IMR-90 (cell line): ENCODE data around the gene MEGF8. TPM values are rescaled to one million over a fixed set of nuclear protein-coding genes. Genes with fewer than 3 reads are reported as not detected.

Experiments
- ATAC-seq: fragments of 200-7000 bp; cut with Tn5 transposase; 2 replicates; pipeline ENCODE4 v1.9.1; 2020; ENCODE audit warnings: low read depth, mild to moderate bottlenecking, moderate library complexity
- BruUV-seq: library from RNA; stranded (reverse); fragments of 400-500 nt; replicated peaks from 2 replicates; lab custom pipeline; 2021; lab: Mats Ljungman, UMichigan
- CTCF ChIA-PET: fragments of 300-600 bp; formaldehyde crosslinking; extraction: SDS; loops from one replicate; lab custom pipeline; 2021; ENCODE audit warnings: antibody characterized with exemption; lab: Yijun Ruan, JAX
- POLR2A ChIA-PET: fragments of 300-600 bp; sonication (Branson Sonifier 250); formaldehyde crosslinking; loops from one replicate; lab custom pipeline; 2022; ENCODE audit warnings: antibody characterized with exemption; ENCODE audit not compliant: unreplicated experiment; lab: Charles Lee
- DNase-seq: peaks from one replicate; pipeline ENCODE4 v3.0.0; 2013
- H2AFZ ChIP-seq: replicated peaks from 2 replicates; pipeline ENCODE3; 2013; ENCODE audit warnings: low read length, mild to moderate bottlenecking; ENCODE audit not compliant: poor library complexity
- H2AK5ac ChIP-seq: 2 replicates; pipeline ENCODE4 v1.6.1; 2013; ENCODE audit warnings: low read depth, low read length, inconsistent platforms
- H2AK9ac ChIP-seq: replicated peaks from 2 replicates; pipeline ENCODE3; 2013; ENCODE audit warnings: mild to moderate bottlenecking, low read depth, low read length, moderate library complexity; ENCODE audit not compliant: poor library complexity
- H2BK120ac ChIP-seq: 2 replicates; pipeline ENCODE4 v1.6.1; 2013; ENCODE audit warnings: low read depth, low read length, inconsistent platforms
- H2BK15ac ChIP-seq: 3 replicates; pipeline ENCODE4 v1.6.1; 2013; ENCODE audit warnings: low read depth, low read length, inconsistent platforms
- H2BK20ac ChIP-seq: 2 replicates; pipeline ENCODE4 v1.6.1; 2013; ENCODE audit warnings: low read depth, mild to moderate bottlenecking, inconsistent platforms, low read length, moderate library complexity
- H2BK5ac ChIP-seq: 2 replicates; pipeline ENCODE4 v1.6.1; 2013; ENCODE audit warnings: mild to moderate bottlenecking, low read depth, low read length, inconsistent platforms; ENCODE audit not compliant: poor library complexity, severe bottlenecking
- H3K14ac ChIP-seq: replicated peaks from 2 replicates; pipeline ENCODE4 v1.6.1; 2013; ENCODE audit warnings: low read depth, low read length, inconsistent platforms
- H3K18ac ChIP-seq: 2 replicates; pipeline ENCODE4 v1.6.1; 2013; ENCODE audit warnings: low read depth, low read length, control low read depth
- H3K23ac ChIP-seq: 2 replicates; pipeline ENCODE4 v1.6.1; 2013; ENCODE audit warnings: low read depth, low read length, inconsistent platforms
- H3K27ac ChIP-seq: 2 replicates; pipeline ENCODE4 v1.5.1; 2013; ENCODE audit warnings: mild to moderate bottlenecking, control low read depth, low read length; ENCODE audit not compliant: insufficient read depth
- H3K27me3 ChIP-seq: 2 replicates; pipeline ENCODE4 v1.6.1; 2013; ENCODE audit warnings: low read length; ENCODE audit not compliant: control insufficient read depth, insufficient read depth
- H3K36me3 ChIP-seq: 2 replicates; pipeline ENCODE4 v1.6.1; 2013; ENCODE audit warnings: low read length, mixed read lengths; ENCODE audit not compliant: control insufficient read depth, insufficient read depth
- H3K4ac ChIP-seq: 2 replicates; pipeline ENCODE4 v1.6.1; 2013; ENCODE audit warnings: low read depth, low read length, inconsistent platforms
- H3K4me1 ChIP-seq: 2 replicates; pipeline ENCODE4 v1.6.1; 2013; ENCODE audit warnings: low read length, mixed read lengths; ENCODE audit not compliant: control insufficient read depth, insufficient read depth
- H3K4me2 ChIP-seq: 2 replicates; pipeline ENCODE4 v1.6.1; 2013; ENCODE audit warnings: low read depth, mild to moderate bottlenecking, control low read depth, low read length, moderate library complexity
- H3K4me3 ChIP-seq: 2 replicates; pipeline ENCODE4 v1.5.1; 2013; ENCODE audit warnings: low read depth, mild to moderate bottlenecking, control low read depth, low read length, moderate library complexity; ENCODE audit not compliant: insufficient read depth
- H3K56ac ChIP-seq: 2 replicates; pipeline ENCODE4 v1.6.1; 2013; ENCODE audit warnings: low read length, inconsistent platforms; ENCODE audit not compliant: insufficient read depth; ENCODE audit errors: extremely low read depth
- H3K79me1 ChIP-seq, 2 experiments: 2 replicates each; pipeline ENCODE4 v1.6.1; 2013; ENCODE audit warnings: low read length in 2 of 2, inconsistent platforms in 1 of 2, low read depth in 1 of 2
- H3K9ac ChIP-seq: 2 replicates; pipeline ENCODE4 v1.6.1; 2013; ENCODE audit warnings: low read depth, low read length, control low read depth
- H3K9me1 ChIP-seq: 2 replicates; pipeline ENCODE4 v1.6.1; 2013; ENCODE audit warnings: low read length, inconsistent platforms; ENCODE audit not compliant: insufficient read depth
- H3K9me3 ChIP-seq: 2 replicates; pipeline ENCODE4 v1.6.1; 2013; ENCODE audit warnings: low read length; ENCODE audit not compliant: control insufficient read depth, insufficient read depth
- H4K20me1 ChIP-seq: 2 replicates; pipeline ENCODE4 v1.6.1; 2013; ENCODE audit warnings: low read length, inconsistent platforms; ENCODE audit not compliant: insufficient read depth
- H4K5ac ChIP-seq: 2 replicates; pipeline ENCODE4 v1.6.1; 2013; ENCODE audit warnings: mild to moderate bottlenecking, low read depth, low read length, control low read depth
- H4K8ac ChIP-seq, 2 experiments: 2 replicates each; pipeline ENCODE4 v1.6.1; 2013; ENCODE audit warnings: low read depth in 2 of 2, low read length in 2 of 2, control low read depth in 1 of 2, inconsistent platforms in 1 of 2
- H4K91ac ChIP-seq: 2 replicates; pipeline ENCODE4 v1.6.1; 2013; ENCODE audit warnings: low read depth, low read length, inconsistent platforms; ENCODE audit not compliant: insufficient read depth
- FOS ChIP-seq: fragments of 150-350 bp; IDR thresholded peaks from 2 replicates; pipeline ENCODE4 v1.6.1; 2016; ENCODE audit warnings: low read depth, low read length
- MXI1 ChIP-seq: IDR thresholded peaks from 2 replicates; pipeline ENCODE4 v1.6.1; 2012; ENCODE audit warnings: low read depth, mild to moderate bottlenecking, low read length, moderate library complexity, borderline replicate concordance
- WGBS, 2 experiments: methylation state at CpG; one replicate each; pipeline versions ENCODE4 v1.1.5 to v1.1.7; 2013; ENCODE audit warnings: missing lambda C conversion rate in 2 of 2; ENCODE audit not compliant: insufficient read length in 1 of 2; ENCODE audit errors: extremely low coverage in 2 of 2; 5-methylcytosine and 5-hydroxymethylcytosine counted together
- dilution Hi-C: fragments of 300-500 bp; cut with HindIII; formaldehyde crosslinking; loops from one replicate; pipeline ENCODE4 v1.14.3; 2018; ENCODE audit warnings: low sequenced_read_pairs; ENCODE audit not compliant: unreplicated experiment
- in situ Hi-C: fragments of 300-500 bp; cut with MboI; formaldehyde crosslinking; loops from 3 replicates; pipeline ENCODE4 v1.14.3; 2019; ENCODE audit warnings: low sequenced_read_pairs, inconsistent platforms, mixed read lengths
- intact Hi-C: fragments of 100-400 bp; cut with micrococcal nuclease; formaldehyde crosslinking; loops from 2 replicates; pipeline ENCODE4 v1.10.0; 2022
- polyA plus RNA-seq, 3 experiments: library from polyadenylated mRNA; depleted of rRNA; stranded (reverse); fragments of >200 nt; gene quantifications; 2 replicates each; pipeline ENCODE4 v1.2.3, GENCODE V29; 2012; ENCODE audit warnings: low replicate concordance in 1 of 3
- total RNA-seq: library from RNA; depleted of rRNA; stranded (reverse); fragments of >200 nt; gene quantifications from 2 replicates; pipeline ENCODE4 v1.2.3, GENCODE V29; 2012

MEGF8 gene
- total and polyA plus RNA-seq, 2 of the 4 experiments (the other 2 are of a cell fraction), result 2.3 to 12.5 TPM

DNA sequence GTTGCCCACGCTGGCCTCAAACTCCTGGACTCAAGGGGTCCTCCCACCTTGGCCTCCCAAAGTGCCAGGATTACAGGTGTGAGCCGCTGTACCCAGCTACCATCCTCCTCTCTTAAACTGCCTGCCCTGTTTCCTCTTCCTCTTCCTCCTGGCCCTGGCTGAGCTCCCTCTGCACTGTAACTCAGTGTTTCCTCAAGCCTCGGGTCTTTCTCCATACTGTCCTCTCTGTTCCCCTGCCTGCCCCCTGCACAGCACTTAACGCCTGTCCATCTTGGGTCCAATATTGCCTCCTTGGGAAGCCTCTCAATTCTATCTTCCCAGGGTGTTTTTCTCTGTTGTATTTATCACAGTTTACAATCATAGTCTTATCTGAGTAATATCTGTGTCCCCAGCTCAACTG, 95.7 kb downstream of the MEGF8 start:
- no peak overlapping the region for H4K8ac ChIP-seq
- no peaks in the 10 kb centered on the region for H3K36me3 ChIP-seq
- no peak overlapping the region for H3K4me3 ChIP-seq
- DNase-seq (no peak), ATAC-seq (no peak)
- ChIA-PET POLR2A (no interaction called here), CTCF (interaction anchor here (1.1 kb wide), 1 partner anchor 13 kb away, joined by 3 read pairs; no protein-coding TSS in a partner anchor)
- no peak overlapping the region for H3K4me2 ChIP-seq
- H3K27me3 ChIP-seq, result no peaks in the 10 kb centered on the region
- H2BK5ac ChIP-seq, result no peak overlapping the region
- no peak overlapping the region for H2BK15ac ChIP-seq
- TF ChIP-seq FOS (no peak), MXI1 (no peak)
- H3K18ac ChIP-seq, result no peak overlapping the region
- H3K4ac ChIP-seq, result no peak overlapping the region
- no peak overlapping the region for H3K27ac ChIP-seq
- peaks cover 11% of the 10 kb centered on the region for H3K9me1 ChIP-seq
- H3K56ac ChIP-seq, result no peak overlapping the region
- intact Hi-C loops, result no loop called here
- no peak overlapping the region for H4K5ac ChIP-seq
- no peak overlapping the region for H2AK5ac ChIP-seq
- in situ Hi-C loops, result no loop called here
- no CpG with 5 or more reads among the region's 4 CpGs for WGBS, 2 experiments
- H2AK9ac ChIP-seq, result no peak overlapping the region
- peaks cover 4 to 19% of the 10 kb centered on the region in 2 experiments; a peak in 2 of 4 replicates for H3K79me1 ChIP-seq
- no peak overlapping the region for H2BK20ac ChIP-seq
- no peak overlapping the region for H2BK120ac ChIP-seq
- dilution Hi-C loops, result no loop called here
- peaks cover 9% of the 10 kb centered on the region for H3K4me1 ChIP-seq
- no peak overlapping the region for H3K9ac ChIP-seq
- H4K91ac ChIP-seq, result no peak overlapping the region
- no peaks in the 10 kb centered on the region for H3K9me3 ChIP-seq
- H3K14ac ChIP-seq, result no peak overlapping the region
- BruUV-seq, result no TSS peak
- no peak overlapping the region for H3K23ac ChIP-seq
- no peak overlapping the region for H2AFZ ChIP-seq
- H4K20me1 ChIP-seq, result peaks cover 11% of the 10 kb centered on the region; the same call in 1 of the 2 replicates
